ENCODE measurements around the gene PPP1R11.
"Not testable (repeated sequence)": the region's sequence is repeated elsewhere in the genome, so short reads cannot be mapped to it uniquely, and the experiment has no call there.

The PPP1R11 gene

GRCh38 chr6:30066577-30067459, at the start of gene PPP1R11:
Gene PPP1R11 (plus strand): TSS chr6:30067198. CDS start chr6:30067411, 213 bp downstream.
- Histone ChIP-seq H3K9ac (ENCODE audit: low read length) (peak within 1 kb of the TSS; percentile 82), H3K27me3 (ENCODE audit: control insufficient read depth in 1 of 2, insufficient read depth in 2 of 2, low read length in 2 of 2) (peaks cover 12 to 17% of the 10 kb centered on the region in 2 donors), H3K9me3 (ENCODE audit: low read length) (no peaks in the 10 kb centered on the region), H3K4me1 (ENCODE audit: insufficient read depth, low read length) (peaks cover 19% of the 10 kb centered on the region), H3K36me3 (ENCODE audit: insufficient read depth, low read length) (peaks cover 24% of the 10 kb centered on the region), H3K4me3 (ENCODE audit: low read depth in 1 of 2, low read length in 2 of 2) (peak within 1 kb of the TSS; percentile 39 to 80), H3K27ac (ENCODE audit: low read depth, low read length) (peak within 1 kb of the TSS; percentile 69)

- Histone ChIP-seq H3K27me3 (ENCODE audit: control insufficient read depth in 1 of 2, insufficient read depth in 2 of 2, low read length in 2 of 2) (no peaks in the 10 kb centered on the region), H3K27ac (ENCODE audit: low read depth, low read length) (no peak overlapping the region), H3K36me3 (ENCODE audit: insufficient read depth, low read length) (peaks cover 3% of the 10 kb centered on the region), H3K9me3 (ENCODE audit: low read length) (no peaks in the 10 kb centered on the region), H3K4me1 (ENCODE audit: insufficient read depth, low read length) (no peaks in the 10 kb centered on the region), H3K9ac (ENCODE audit: low read length) (no peak overlapping the region), H3K4me3 (ENCODE audit: low read depth in 1 of 2, low read length in 2 of 2) (no peak overlapping the region)
Measured at GRCh38 chr6:30019819-30020218, 47.2 kb upstream of the PPP1R11 start.

GRCh38 chr6:30020626-30021025, 46.4 kb upstream of the PPP1R11 start:
- H3K4me1 ChIP-seq (ENCODE audit: insufficient read depth, low read length) = no peaks in the 10 kb centered on the region
- no peak overlapping the region for H3K9ac ChIP-seq (ENCODE audit: low read length)
- no peak overlapping the region for H3K27ac ChIP-seq (ENCODE audit: low read depth, low read length)
- H3K36me3 ChIP-seq (ENCODE audit: insufficient read depth, low read length) = peaks cover 3% of the 10 kb centered on the region
- no peaks in the 10 kb centered on the region for H3K9me3 ChIP-seq (ENCODE audit: low read length)
- H3K27me3 ChIP-seq (ENCODE audit: control insufficient read depth in 1 of 2, insufficient read depth in 2 of 2, low read length in 2 of 2) = no peaks in the 10 kb centered on the region
- H3K4me3 ChIP-seq (ENCODE audit: low read depth in 1 of 2, low read length in 2 of 2) = no peak overlapping the region

- peaks cover 3% of the 10 kb centered on the region for H3K36me3 ChIP-seq (ENCODE audit: insufficient read depth, low read length)
- no peaks in the 10 kb centered on the region for H3K27me3 ChIP-seq (ENCODE audit: control insufficient read depth in 1 of 2, insufficient read depth in 2 of 2, low read length in 2 of 2)
- no peaks in the 10 kb centered on the region for H3K4me1 ChIP-seq (ENCODE audit: insufficient read depth, low read length)
- H3K9ac ChIP-seq (ENCODE audit: low read length) = no peak overlapping the region
- no peak overlapping the region for H3K27ac ChIP-seq (ENCODE audit: low read depth, low read length)
- no peaks in the 10 kb centered on the region for H3K9me3 ChIP-seq (ENCODE audit: low read length)
- no peak overlapping the region for H3K4me3 ChIP-seq (ENCODE audit: low read depth in 1 of 2, low read length in 2 of 2)
Measured at GRCh38 chr6:30022189-30022588, 44.8 kb upstream of the PPP1R11 start.

GRCh38 chr6:30022712-30023111, 44.3 kb upstream of the PPP1R11 start:
- not testable (repeated sequence) for H3K4me1 ChIP-seq (ENCODE audit: insufficient read depth, low read length); H3K27me3 ChIP-seq (ENCODE audit: control insufficient read depth in 1 of 2, insufficient read depth in 2 of 2, low read length in 2 of 2); H3K9ac ChIP-seq (ENCODE audit: low read length); H3K36me3 ChIP-seq (ENCODE audit: insufficient read depth, low read length); H3K9me3 ChIP-seq (ENCODE audit: low read length); H3K27ac ChIP-seq (ENCODE audit: low read depth, low read length); H3K4me3 ChIP-seq (ENCODE audit: low read depth in 1 of 2, low read length in 2 of 2)

- no peaks in the 10 kb centered on the region for H3K4me1 ChIP-seq (ENCODE audit: insufficient read depth, low read length)
- H3K9ac ChIP-seq (ENCODE audit: low read length) = no peak overlapping the region
- peaks cover under 1% of the 10 kb centered on the region for H3K36me3 ChIP-seq (ENCODE audit: insufficient read depth, low read length)
- H3K9me3 ChIP-seq (ENCODE audit: low read length) = no peaks in the 10 kb centered on the region
- no peak overlapping the region for H3K4me3 ChIP-seq (ENCODE audit: low read depth in 1 of 2, low read length in 2 of 2)
- H3K27ac ChIP-seq (ENCODE audit: low read depth, low read length) = no peak overlapping the region
- H3K27me3 ChIP-seq (ENCODE audit: control insufficient read depth in 1 of 2, insufficient read depth in 2 of 2, low read length in 2 of 2) = no peaks in the 10 kb centered on the region
Measured at GRCh38 chr6:30025186-30025585, 41.8 kb upstream of the PPP1R11 start.

GRCh38 chr6:30029588-30029987, 37.4 kb upstream of the PPP1R11 start:
- Histone ChIP-seq H3K4me1 (ENCODE audit: insufficient read depth, low read length) (no peaks in the 10 kb centered on the region), H3K27me3 (ENCODE audit: control insufficient read depth in 1 of 2, insufficient read depth in 2 of 2, low read length in 2 of 2) (no peaks in the 10 kb centered on the region), H3K36me3 (ENCODE audit: insufficient read depth, low read length) (no peaks in the 10 kb centered on the region), H3K9ac (ENCODE audit: low read length) (no peak overlapping the region), H3K27ac (ENCODE audit: low read depth, low read length) (no peak overlapping the region), H3K4me3 (ENCODE audit: low read depth in 1 of 2, low read length in 2 of 2) (no peak overlapping the region), H3K9me3 (ENCODE audit: low read length) (no peaks in the 10 kb centered on the region)

- Histone ChIP-seq H3K4me1 (ENCODE audit: insufficient read depth, low read length) (no peaks in the 10 kb centered on the region), H3K36me3 (ENCODE audit: insufficient read depth, low read length) (no peaks in the 10 kb centered on the region), H3K27ac (ENCODE audit: low read depth, low read length) (no peak overlapping the region), H3K27me3 (ENCODE audit: control insufficient read depth in 1 of 2, insufficient read depth in 2 of 2, low read length in 2 of 2) (no peaks in the 10 kb centered on the region), H3K4me3 (ENCODE audit: low read depth in 1 of 2, low read length in 2 of 2) (no peak overlapping the region), H3K9ac (ENCODE audit: low read length) (no peak overlapping the region), H3K9me3 (ENCODE audit: low read length) (no peaks in the 10 kb centered on the region)
Measured at GRCh38 chr6:30031381-30031780, 35.6 kb upstream of the PPP1R11 start.

- H3K4me1 ChIP-seq (ENCODE audit: insufficient read depth, low read length); H3K4me3 ChIP-seq (ENCODE audit: low read depth in 1 of 2, low read length in 2 of 2): not testable (repeated sequence)
Measured at GRCh38 chr6:30033440-30033839, 33.6 kb upstream of the PPP1R11 start.

GRCh38 chr6:30035784-30036183, 31.2 kb upstream of the PPP1R11 start:
- Histone ChIP-seq H3K4me1 (ENCODE audit: insufficient read depth, low read length) (no peaks in the 10 kb centered on the region), H3K27ac (ENCODE audit: low read depth, low read length) (no peak overlapping the region), H3K36me3 (ENCODE audit: insufficient read depth, low read length) (no peaks in the 10 kb centered on the region), H3K9me3 (ENCODE audit: low read length) (no peaks in the 10 kb centered on the region), H3K4me3 (ENCODE audit: low read depth in 1 of 2, low read length in 2 of 2) (no peak overlapping the region), H3K9ac (ENCODE audit: low read length) (no peak overlapping the region), H3K27me3 (ENCODE audit: control insufficient read depth in 1 of 2, insufficient read depth in 2 of 2, low read length in 2 of 2) (no peaks in the 10 kb centered on the region)

More at GRCh38 chr6:30033440-30033839, 33.6 kb upstream of the PPP1R11 start:
- not testable (repeated sequence) for H3K9me3 ChIP-seq (ENCODE audit: low read length); H3K9ac ChIP-seq (ENCODE audit: low read length); H3K27ac ChIP-seq (ENCODE audit: low read depth, low read length); H3K36me3 ChIP-seq (ENCODE audit: insufficient read depth, low read length); H3K27me3 ChIP-seq (ENCODE audit: control insufficient read depth in 1 of 2, insufficient read depth in 2 of 2, low read length in 2 of 2)

- Histone ChIP-seq H3K27ac (ENCODE audit: low read depth, low read length) (no peak overlapping the region), H3K36me3 (ENCODE audit: insufficient read depth, low read length) (no peaks in the 10 kb centered on the region), H3K9ac (ENCODE audit: low read length) (no peak overlapping the region), H3K27me3 (ENCODE audit: control insufficient read depth in 1 of 2, insufficient read depth in 2 of 2, low read length in 2 of 2) (no peaks in the 10 kb centered on the region), H3K4me3 (ENCODE audit: low read depth in 1 of 2, low read length in 2 of 2) (no peak overlapping the region), H3K4me1 (ENCODE audit: insufficient read depth, low read length) (no peaks in the 10 kb centered on the region), H3K9me3 (ENCODE audit: low read length) (no peaks in the 10 kb centered on the region)
Measured at GRCh38 chr6:30037182-30037788, 29.7 kb upstream of the PPP1R11 start.
